H1 (cell line): Measurements from ENCODE around the gene MAPT.

ENCODE experiments used
- EZH2 ChIP-seq: fragments of 200-600 bp; sonication (generic); IDR thresholded peaks from 2 replicates; pipeline ENCODE4 v1.7.1; 2012; ENCODE audit warnings: low read depth, mild to moderate bottlenecking, moderate library complexity, low read length, inconsistent platforms; ENCODE audit not compliant: severe bottlenecking
- POLR2AphosphoS5 ChIP-seq: IDR thresholded peaks from 2 replicates; pipeline ENCODE4 v1.6.1; 2011; ENCODE audit warnings: low read depth, low read length
- SRF ChIP-seq: IDR thresholded peaks from 2 replicates; pipeline ENCODE4 v1.6.1; 2011; ENCODE audit warnings: mild to moderate bottlenecking, low read depth, low read length, moderate library complexity

DNA sequence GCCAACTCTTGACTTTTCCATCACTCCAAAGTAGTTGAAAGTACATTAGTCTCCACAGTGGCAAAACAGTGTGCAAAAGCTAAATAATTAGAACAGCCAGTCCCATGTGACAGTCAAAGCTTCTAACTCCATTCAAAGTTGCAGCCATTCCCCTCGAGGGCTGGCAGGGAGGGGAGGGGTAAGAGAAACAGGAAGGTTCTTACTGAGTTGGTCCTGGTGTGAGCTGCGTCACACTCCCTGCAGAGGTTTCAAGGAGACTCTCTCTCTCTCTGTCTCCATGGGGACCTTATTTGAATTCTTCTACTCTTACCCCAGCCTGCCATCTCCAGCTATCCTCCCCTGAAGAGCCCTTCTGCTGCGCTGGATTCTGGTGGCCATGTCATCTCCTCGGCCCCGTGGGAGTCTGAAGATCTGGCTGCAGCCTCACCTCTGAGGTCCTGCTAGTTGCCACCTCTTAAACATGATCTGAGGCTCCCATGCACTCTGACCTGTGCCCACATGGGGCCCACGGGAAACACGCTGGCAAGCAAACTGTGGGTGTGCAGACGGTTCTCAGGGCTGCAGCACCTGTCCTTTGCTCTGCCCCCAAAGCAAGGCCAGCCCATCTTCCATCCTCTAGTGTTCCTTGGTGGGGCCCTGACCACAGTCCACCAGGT, 81.4 kb downstream of the MAPT start:
- TF ChIP-seq SRF: no peak
- TF ChIP-seq POLR2AphosphoS5: no peak
- TF ChIP-seq EZH2: no peak
